Cortex of kidney (tissue), 1 donor: ENCODE data around the gene WTAP.
A peak's percentile ranks its signal among the peaks of the same experiment; 100 is the strongest.
"Not testable (repeated sequence)": the region's sequence is repeated elsewhere in the genome, so short reads cannot be mapped to it uniquely, and the experiment has no call there.

ENCODE experiments used
- DNase-seq: peaks from one replicate; lab custom pipeline; 2025; lab: John Stamatoyannopoulos, UW

WTAP gene

DNA sequence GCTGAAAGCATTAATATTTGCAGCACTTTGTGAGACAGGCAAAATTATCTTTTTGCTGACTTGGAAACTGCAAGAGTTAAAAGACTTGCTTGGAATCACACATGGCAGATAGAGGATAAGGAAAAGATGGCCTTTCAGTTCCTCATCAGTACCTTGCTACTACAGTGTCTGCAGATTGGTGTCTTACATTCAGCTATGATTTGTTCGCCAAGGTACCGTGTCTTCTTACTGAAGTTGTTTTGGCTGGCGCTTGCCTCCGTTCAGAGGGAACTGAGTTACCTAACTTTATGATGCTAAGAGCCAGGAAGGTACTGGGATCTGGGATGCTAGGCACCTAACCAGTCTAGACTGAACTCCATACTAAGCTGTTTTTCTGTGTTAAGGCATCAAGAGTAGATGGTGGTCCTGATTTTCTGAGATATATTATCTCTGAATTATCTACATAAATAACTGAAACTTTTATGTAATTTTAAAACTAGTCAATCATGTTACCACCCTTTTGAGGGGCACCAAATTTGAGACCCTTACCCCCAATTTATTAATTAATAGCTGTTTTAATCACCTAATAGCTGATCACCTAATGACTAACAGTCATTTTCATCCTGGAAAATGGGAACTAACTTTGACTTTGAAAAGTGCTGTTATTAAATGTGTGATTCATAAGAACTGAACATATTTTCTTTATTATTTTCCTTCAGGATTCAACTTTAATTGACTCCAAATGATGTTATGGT lies 2.5 kb downstream of the WTAP start:
- no peak for DNase-seq

- DNase-seq = no peak
Observed at GRCh38 chr6:159730332-159730676, 3.0 kb downstream of the WTAP start.

GRCh38 chr6:159732550-159732949 lies 5.2 kb downstream of the WTAP start:
- not testable (repeated sequence) for DNase-seq

- DNase-seq = not testable (repeated sequence)
Observed at GRCh38 chr6:159733395-159733794, 6.1 kb downstream of the WTAP start.

DNA sequence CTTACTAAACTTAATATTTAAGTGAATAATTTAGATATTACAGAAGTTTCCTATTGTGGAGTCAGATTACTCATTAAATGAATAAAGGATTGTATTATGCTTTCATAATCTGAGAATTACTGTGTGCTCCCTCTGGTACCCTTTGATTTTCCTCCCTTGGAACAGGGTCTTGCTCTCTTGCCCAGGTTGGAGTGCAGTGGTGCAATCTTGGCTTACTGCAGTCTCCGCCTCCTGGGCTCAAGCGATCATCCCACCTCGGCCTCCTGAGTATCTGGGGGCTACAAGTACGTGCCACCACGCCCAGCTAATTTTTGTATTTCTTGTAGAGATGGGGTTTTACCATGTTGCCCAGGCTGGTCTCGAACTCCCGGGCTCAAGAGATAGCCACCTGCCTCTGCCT lies 9.6 kb downstream of the WTAP start:
- DNase-seq = no peak

DNA sequence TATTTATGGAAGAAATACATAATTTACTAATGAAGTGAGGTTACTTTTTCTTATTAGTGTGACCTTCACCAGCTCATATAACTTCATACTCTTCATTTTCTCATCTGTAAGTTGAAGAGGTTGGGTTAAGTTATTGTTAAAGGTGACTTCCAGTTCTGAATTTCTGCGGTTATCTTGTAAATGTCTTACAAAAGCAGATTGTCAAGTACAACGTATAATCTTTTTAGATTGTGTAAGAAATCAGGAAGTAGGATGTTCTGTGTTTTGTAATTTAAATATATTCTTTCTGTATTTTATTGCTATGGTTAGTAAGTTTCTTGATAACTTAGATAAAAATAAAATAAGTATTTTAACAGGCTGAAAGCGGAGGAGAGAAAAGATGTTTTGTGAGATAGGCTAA lies 12.0 kb downstream of the WTAP start:
- DNase-seq = no peak

DNA sequence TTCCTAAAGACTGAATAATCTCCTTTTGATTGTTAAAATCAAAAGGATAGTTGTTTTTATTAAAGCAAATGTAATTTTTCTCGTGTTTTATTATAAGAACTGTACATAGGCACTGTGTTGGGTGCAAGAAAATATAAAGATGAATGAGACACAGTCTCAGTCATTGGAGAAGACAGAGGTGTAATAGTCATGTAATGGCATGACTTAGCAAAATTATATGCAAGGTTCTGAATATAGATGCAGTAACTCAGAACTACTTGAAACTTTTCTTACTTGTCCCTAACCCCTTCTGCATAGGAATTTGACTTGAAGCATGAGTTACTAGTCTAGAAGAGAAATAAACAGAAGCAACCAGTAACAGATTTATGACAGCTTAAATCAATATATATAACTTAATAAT lies 14.9 kb downstream of the WTAP start:
- no peak for DNase-seq

DNA sequence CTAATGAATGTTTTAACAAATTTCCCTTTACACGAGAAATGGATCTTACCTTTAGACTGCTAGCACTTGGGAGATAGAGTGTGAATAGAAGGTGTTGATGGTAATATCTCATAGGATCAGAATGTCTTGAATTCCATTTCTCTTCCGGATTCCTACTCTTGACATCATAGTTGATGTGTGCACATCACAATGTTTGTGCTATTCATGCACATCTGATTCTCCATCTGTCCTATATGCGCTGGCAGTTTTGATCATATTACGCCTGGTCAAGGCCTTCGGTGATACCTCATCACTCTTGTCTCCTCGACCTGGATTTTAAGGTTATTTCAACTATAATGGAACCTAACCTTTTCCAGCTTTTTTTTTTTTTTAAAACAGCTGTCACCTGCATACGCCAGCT lies 17.8 kb downstream of the WTAP start:
- no peak for DNase-seq

DNA sequence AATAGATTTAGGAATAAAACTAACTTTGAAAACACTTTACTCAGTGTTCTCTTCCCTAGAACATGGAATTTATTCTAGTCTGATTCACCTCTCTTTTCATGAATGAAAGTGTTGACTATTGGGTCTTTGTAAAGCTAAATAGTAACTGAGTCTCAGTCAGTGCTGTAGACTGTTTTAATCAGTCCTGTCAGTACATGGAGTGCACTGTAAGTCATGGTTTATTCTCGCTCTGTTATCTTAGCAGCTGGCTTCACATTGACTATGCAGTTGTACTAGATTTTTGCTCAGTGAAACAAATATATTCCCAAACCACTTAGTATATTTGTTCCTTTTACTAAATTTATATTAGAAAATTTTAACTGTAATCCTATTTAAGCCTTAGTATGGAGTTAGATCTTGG lies 19.5 kb downstream of the WTAP start:
- no peak for DNase-seq

GRCh38 chr6:159748127-159748526 lies 20.8 kb downstream of the WTAP start:
- DNase-seq = not testable (repeated sequence)

GRCh38 chr6:159751448-159751847 lies 24.1 kb downstream of the WTAP start:
- no peak for DNase-seq

DNA sequence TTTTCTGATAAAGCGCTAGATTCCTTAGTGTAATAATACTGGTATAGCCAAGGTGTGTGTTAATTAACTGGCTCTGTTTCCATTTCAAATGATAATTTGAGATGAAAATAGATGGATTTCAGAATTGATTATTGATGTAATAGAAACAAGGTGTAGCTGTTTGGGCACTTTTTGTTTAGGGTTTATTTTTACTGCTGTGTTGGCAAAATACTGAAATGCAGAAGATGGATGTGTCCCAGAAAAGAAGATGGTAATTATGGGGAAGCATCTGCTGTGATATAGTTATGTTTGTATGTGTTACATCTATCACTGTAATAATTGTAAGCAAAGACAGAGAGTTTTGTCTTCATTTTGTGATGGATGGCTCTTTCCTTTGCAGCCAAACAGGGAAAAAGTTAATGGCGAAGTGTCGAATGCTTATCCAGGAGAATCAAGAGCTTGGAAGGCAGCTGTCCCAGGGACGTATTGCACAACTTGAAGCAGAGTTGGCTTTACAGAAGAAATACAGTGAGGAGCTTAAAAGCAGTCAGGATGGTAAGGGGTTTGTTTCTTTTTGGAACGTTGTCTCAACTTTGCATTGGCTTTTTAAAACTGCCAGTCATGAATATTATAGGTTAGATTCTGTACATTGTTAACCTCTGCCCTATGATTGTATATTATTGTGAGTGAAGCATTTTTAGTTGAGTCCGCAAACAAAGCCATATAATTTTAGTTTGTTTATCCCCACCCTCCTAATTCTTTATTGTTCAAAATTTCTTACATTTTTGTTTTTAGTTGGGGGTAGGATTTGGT lies 26.0 kb downstream of the WTAP start:
- no peak for DNase-seq

DNA sequence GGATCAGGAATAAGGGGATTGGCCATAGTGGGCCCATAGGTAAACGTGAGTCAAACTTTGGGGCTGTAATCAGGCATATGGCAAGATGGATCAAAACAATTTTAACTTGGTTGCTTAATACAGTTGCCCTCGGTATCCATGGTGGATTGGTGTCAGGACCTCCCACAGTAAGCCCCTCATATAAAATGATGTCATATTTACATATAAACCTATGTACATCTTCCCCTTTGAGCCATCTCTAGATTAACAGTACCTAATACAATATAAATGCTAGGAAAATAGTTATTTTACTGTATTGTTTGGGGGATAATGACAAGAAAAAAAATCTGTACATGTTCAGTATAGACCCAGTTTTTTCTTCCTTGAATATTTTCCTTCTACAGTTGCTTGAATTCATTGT lies 27.1 kb downstream of the WTAP start:
- no peak for DNase-seq

- DNase-seq = no peak
Observed at GRCh38 chr6:159754959-159755914, 27.9 kb downstream of the WTAP start.

DNA sequence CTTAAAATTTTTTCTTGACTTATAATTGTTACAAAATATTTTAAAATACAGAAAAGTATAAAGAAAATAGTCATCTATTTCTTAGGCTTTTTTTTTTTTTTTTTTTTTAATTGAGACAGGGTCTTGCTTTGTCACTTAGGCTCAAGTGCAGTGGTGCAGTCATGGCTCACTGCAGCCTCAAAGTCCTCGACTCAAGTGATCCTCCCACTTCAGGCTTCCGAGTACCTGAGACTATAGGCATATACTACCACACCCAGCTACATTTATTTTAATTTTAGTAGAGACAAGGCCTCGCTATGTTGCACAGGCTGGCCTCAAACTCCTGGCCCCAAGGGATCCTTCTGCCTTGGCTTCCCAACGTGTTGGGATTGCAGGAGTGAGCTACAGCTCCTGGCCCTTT lies 29.2 kb downstream of the WTAP start:
- DNase-seq = no peak

DNA sequence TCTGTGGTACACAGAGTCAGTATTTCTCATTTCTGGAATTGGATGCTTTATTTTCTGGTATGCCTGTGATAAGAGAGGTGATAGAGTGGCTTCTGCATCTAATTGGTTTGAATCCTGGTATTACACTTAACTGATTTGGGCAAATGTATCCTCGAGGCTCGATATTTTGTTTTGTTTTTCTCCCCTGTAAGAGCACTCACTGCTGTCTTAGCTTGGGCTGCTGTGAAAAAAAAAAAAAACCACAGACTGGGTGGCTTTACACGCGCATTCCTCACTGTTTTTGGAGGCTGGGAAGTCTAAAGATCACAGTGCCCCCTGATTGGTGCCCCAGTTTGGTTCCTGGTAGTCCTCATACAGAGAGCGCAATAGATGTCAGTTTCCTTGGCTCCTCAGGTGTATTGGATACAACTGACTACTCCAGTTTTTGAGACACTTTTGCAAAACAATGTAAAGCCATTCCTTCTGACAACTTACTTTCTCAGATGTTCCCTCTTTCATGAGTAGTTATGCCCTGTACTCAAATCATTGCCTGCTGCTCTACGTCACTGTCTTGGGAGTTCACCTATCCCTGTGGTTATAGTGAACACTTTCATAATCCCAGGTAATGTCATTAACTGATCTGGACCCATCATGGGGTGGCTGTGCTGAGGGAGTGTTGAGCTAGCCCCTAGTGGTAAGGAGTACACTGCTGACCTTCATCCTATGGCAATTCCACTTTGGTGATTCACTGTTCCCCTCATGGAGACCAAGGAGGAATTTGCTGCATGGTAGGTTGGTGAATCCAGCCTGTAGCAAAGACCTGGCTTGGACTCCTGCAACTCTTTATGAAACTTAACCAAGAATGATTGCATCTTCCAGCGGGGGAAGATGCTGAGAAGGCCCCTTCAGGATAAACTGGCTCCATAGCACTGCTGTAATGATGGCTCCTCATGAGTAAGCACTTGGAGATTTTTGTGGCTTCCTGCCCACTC lies 31.0 kb downstream of the WTAP start:
- no peak for DNase-seq

GRCh38 chr6:159759645-159760044 lies 32.3 kb downstream of the WTAP start:
- DNase-seq = no peak

- no peak for DNase-seq
Observed at GRCh38 chr6:159760602-159761057, 33.3 kb downstream of the WTAP start.

- DNase-seq = no peak
Observed at GRCh38 chr6:159761129-159761872, 34.0 kb downstream of the WTAP start.

DNA sequence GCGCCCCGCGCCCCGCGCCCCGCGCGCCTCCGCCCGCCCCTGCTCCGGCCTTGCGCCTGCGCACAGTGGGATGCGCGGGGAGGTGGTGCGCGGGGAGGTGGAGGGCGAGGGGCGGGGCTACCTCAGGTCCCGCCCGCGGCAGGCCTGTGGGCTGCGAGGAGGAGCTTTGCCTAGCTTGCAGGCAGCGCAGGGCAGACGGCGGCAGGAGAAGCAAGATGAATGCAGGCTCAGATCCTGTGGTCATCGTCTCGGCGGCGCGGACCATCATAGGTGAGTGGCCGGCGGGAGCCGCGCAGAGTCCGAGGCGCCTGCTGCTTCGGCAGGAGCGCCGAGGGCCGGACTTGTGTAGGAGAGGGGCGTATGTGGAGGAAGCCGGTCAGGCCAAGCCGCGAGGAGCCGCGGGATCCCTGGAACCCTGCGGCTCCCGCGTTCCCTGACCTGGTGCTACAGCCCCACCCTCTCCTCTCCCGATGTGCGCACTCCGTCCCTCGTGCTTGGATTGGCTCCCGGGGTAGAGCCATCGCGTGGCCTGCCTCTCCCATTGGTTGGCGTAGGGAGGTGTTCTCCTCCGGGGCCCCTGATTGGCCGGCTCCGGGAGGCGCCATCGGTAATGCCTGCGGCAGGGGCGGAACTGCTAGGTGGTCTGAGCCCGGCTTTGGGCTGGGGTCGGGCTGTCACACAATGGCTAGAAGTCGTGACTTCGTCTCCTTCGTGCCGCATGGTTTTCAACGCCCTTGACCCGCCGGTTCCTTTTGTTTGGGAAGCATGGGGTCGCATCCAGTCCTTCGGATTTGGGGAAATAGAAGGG lies 34.8 kb downstream of the WTAP start, which contains the start of gene ACAT2:
TSS of gene ACAT2 (plus strand) at position 173 of the 808 bp plus-strand sequence. CDS start at position 216, 43 bp downstream.
- peak; percentile 64 for DNase-seq
